ENCODE results near the gene SLC15A4.

Gene SLC15A4

DNA sequence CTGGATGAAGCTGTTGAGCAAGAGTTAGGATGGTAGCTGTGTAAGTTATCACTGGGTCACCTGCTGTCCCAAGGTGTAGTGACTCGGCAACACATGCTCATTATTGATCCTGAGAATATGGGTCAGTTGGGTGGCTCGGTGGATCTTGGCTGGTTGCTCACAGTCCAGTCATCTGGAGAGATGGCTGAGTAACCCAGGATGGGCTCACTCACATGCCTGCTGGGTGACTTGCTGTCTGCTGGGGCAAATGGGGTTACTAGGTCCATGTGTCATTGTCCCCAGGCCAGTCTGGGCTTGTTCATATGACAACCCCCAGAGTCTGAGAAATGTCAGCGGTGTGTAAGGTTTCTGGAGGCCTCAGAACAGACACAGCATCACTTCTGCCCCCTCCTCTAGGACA is 69.5 kb downstream of the SLC15A4 start:
- DNase-seq (ENCODE audit: low read depth in 2 of 2), result no peak

- DNase-seq (ENCODE audit: low read depth in 2 of 2), result no peak
Observed at GRCh38 chr12:128753438-128753837, 70.3 kb downstream of the SLC15A4 start.

DNA sequence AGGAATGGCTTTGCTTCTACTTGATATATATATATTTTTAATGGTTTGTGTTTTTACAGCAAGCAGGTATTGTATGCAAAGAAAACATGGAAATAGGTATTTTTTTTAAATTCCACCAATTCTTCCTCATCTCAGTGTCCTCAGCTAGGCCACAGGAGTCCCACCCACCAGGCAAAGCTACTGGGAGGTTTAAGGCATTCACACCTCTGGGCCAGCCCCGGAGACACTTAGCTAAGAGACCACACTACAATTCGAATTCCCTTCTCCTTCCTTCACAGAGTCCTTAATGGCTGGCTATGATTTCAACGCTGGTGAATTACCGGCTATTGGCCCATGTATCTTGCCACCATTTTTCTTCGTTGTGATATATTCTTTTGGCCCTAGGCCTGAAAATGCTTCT is 71.4 kb downstream of the SLC15A4 start:
- no peak for DNase-seq (ENCODE audit: low read depth in 2 of 2)

GRCh38 chr12:128747441-128747840 is 76.3 kb downstream of the SLC15A4 start:
- DNase-seq (ENCODE audit: low read depth in 2 of 2), result no peak

- no peak for DNase-seq (ENCODE audit: low read depth in 2 of 2)
Observed at GRCh38 chr12:128745772-128746689, 77.7 kb downstream of the SLC15A4 start.

DNA sequence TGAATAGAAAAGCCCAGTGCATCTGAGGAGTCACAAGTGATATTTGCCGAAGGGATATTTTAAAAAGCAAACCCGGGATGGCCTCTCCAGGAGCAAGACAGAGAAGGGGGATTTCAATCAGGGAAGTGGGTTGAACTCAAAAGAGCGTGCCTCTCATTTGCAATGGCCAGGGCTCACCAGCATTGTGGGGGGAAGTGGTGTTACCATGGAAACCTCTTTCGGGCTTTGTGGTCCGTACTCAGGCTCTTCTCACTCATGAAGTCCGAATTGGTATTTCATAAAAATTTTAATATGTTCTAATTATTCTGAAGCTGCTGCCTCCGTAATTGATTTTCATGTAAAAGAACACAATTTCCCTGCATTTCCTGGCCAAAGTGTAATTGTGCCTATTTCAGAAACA is 79.8 kb downstream of the SLC15A4 start:
- no peak for DNase-seq (ENCODE audit: low read depth in 2 of 2)

Measured in activated CD8-positive, alpha-beta memory T cell treated with anti-CD3 and anti-CD28 coated beads for 4 hours (primary cell).